ENCODE results near the gene ROR2. TPM values are rescaled to one million over a fixed set of nuclear protein-coding genes. Genes with fewer than 3 reads are reported as not detected.
A peak's percentile ranks its signal among the peaks of the same experiment; 100 is the strongest.

The ROR2 gene
- total and polyA plus RNA-seq, 2 of the 8 experiments (the other 6 are each of a cell fraction or from before 2014, with no cell fraction given), result 2.7 to 4.3 TPM

GRCh38 chr9:91591627-91592026 lies 358.4 kb downstream of the ROR2 start:
- Histone ChIP-seq H3K14ac (ENCODE audit: insufficient read length) (no peak overlapping the region), H3K79me1 (ENCODE audit: low read depth, low read length) (no peaks in the 10 kb centered on the region), H3K23ac (ENCODE audit: insufficient read length) (no peak overlapping the region), H2AFZ (ENCODE audit: low read length) (0 out of 2 replicates have a peak overlapping the region, but pooled peaks have one; percentile 9), H2BK20ac (ENCODE audit: low read length) (no peak overlapping the region), H3K4me2 (ENCODE audit: insufficient read depth in 1 of 2, low read depth in 2 of 2, low read length in 2 of 2) (no peak overlapping the region), H3K56ac (replicated peaks; ENCODE audit: insufficient read length, low read depth, low read length) (no peak overlapping the region), H3K27ac (ENCODE audit: low read depth, low read length) (no peak overlapping the region), H2BK15ac (ENCODE audit: low read length) (no peak overlapping the region), H3K4me1 (replicated peaks in 1 of 4; ENCODE audit: control insufficient read depth in 3 of 4, insufficient read depth in 4 of 4, low read length in 3 of 4) (peaks cover 0 to 2% (median 0%) of the 10 kb centered on the region in 4 experiments; a peak in 4 of 7 replicates), H3K4ac (replicated peaks; ENCODE audit: insufficient read length, low read depth, low read length) (no peak overlapping the region), H3K36me3 (ENCODE audit: control insufficient read depth in 2 of 4, insufficient read depth in 4 of 4, low read length in 3 of 4) (no peaks in the 10 kb centered on the region), H2AK5ac (ENCODE audit: low read depth, low read length) (no peak overlapping the region), H3K9me3 (ENCODE audit: insufficient read depth in 2 of 2, low read depth in 1 of 2, low read length in 1 of 2) (no peaks in the 10 kb centered on the region), H3K9ac (replicated peaks in 1 of 4; ENCODE audit: extremely low read depth in 1 of 4, low read depth in 3 of 4, low read length in 3 of 4) (no peak overlapping the region), H4K91ac (replicated peaks; ENCODE audit: insufficient read length, low read length) (no peak overlapping the region), H4K8ac (ENCODE audit: extremely low read depth, insufficient read depth, low read length) (no peak overlapping the region), H3K18ac (ENCODE audit: extremely low read depth, low read length) (no peak overlapping the region; the same call in 1 of the 2 replicates), H4K20me1 (replicated peaks in 1 of 2; ENCODE audit: control insufficient read depth in 1 of 2, insufficient read depth in 2 of 2, low read length in 2 of 2) (no peaks in the 10 kb centered on the region), H2BK120ac (replicated peaks; ENCODE audit: low read depth, low read length) (no peak overlapping the region), H2BK5ac (ENCODE audit: low read depth, low read length) (no peak overlapping the region), H3K4me3 (ENCODE audit: extremely low read depth in 1 of 4, insufficient read depth in 2 of 4, low read depth in 3 of 4, low read length in 4 of 4) (no peak overlapping the region), H3K27me3 (replicated peaks in 1 of 4; ENCODE audit: control insufficient read depth in 3 of 4, extremely low read depth in 1 of 4, insufficient read depth in 3 of 4, low read length in 3 of 4) (no peaks in the 10 kb centered on the region), H3K79me2 (ENCODE audit: control insufficient read depth in 1 of 2, insufficient read depth in 2 of 2, low read length in 2 of 2) (no peaks in the 10 kb centered on the region), H4K5ac (ENCODE audit: insufficient read length, low read depth, low read length) (no peak overlapping the region), H2BK12ac (ENCODE audit: low read depth, low read length) (no peak overlapping the region), H3K23me2 (ENCODE audit: low read depth, low read length) (0 out of 2 replicates have a peak, but pooled peaks cover 2% of the 10 kb centered on the region)
- CTCF ChIA-PET (ENCODE audit: partially characterized antibody), result interaction anchor here (2.3 kb wide), 1 partner anchor 12 kb away, joined by 13 read pairs; no protein-coding TSS in a partner anchor
- POLR2A ChIA-PET (ENCODE audit: partially characterized antibody), result no interaction called here
- DNase-seq (ENCODE audit: low read depth in 1 of 2, low spot score in 2 of 2) (no peak), FAIRE-seq (no peak)
- 65% methylated on average over 3 of the region's 3 CpGs; no CpG with 5 or more reads in 1 of the 2 experiments for WGBS, 2 experiments (ENCODE audit: extremely low coverage in 1 of 2, insufficient coverage in 1 of 2, insufficient read length in 1 of 2, insufficient replicate concordance in 2 of 2, low coverage in 1 of 2, low lambda C conversion rate in 2 of 2, missing lambda C conversion rate in 1 of 2)
- TF ChIP-seq GTF2F1 (IDR thresholded peaks at IDR 0.05; ENCODE audit: borderline replicate concordance, low read depth, low read length) (no peak), TAF1 (IDR thresholded peaks at IDR 0.05; ENCODE audit: low read depth, low read length) (no peak)

Measured in H1 (cell line).